Inflammatory macrophage (primary cell): ENCODE results near the gene GOLGA7B.
"Not testable (repeated sequence)": the region's sequence is repeated elsewhere in the genome, so short reads cannot be mapped to it uniquely, and the experiment has no call there.

Experiments
- DNase-seq, 2 donors: peaks; one replicate each; pipeline ENCODE4 v3.0.0-alpha.2; 2020 to 2022

GOLGA7B gene

DNA sequence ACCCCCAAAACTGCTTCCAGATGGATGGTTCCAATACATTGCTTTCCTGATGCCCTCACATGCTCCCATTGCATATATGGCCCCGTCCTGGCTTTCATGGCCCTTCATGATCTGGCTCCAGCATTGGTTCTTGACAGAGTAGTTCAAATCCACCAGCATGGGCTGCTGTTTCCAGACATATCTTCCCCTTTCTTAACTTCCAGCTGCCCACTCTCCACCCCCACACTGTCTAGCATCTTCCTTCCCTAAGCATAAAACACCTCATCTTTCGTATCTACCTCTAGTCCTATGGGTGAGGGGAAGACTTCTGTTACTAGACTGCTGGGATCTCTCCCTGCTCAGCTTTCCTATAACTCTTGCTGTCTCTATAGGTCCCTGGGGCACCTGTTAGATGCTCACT is 13.2 kb upstream of the GOLGA7B start:
- peak; percentile 56 to 75 for DNase-seq

DNA sequence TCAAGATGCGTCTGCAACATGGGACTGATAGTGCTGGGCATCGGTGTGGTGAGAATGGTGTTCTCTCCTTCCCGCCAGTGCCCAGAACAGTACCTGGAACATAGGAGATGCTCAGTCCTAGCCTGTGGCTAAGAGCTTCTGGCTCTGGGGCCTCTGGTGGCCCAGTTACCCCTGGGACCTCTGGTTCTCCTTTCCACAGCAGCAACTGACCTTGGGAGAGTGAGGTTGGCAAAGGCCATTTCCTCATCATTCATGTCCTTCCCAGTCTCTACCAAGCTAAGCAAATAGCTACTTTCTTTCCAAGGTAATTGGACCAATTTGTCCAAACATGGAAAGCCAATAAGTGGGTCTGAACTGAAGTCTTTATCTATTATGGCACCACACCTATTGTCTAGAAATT is 11.6 kb upstream of the GOLGA7B start:
- peak in 1 of 2 donors; percentile 54 for DNase-seq

DNA sequence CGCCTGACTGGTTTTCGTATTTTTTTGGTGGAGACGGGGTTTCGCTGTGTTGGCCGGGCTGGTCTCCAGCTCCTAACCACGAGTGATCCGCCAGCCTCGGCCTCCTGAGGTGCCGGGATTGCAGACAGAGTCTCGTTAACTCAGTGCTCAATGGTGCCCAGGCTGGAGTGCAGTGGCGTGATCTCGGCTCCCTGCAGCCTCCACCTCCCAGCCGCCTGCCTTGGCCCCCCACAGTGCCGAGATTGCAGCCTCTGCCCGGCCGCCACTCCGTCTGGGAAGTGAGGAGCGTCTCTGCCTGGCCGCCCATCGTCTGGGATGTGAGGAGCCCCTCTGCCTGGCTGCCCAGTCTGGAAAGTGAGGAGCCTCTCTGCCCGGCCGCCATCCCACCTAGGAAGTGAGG is 8.5 kb upstream of the GOLGA7B start:
- not testable (repeated sequence) for DNase-seq

DNA sequence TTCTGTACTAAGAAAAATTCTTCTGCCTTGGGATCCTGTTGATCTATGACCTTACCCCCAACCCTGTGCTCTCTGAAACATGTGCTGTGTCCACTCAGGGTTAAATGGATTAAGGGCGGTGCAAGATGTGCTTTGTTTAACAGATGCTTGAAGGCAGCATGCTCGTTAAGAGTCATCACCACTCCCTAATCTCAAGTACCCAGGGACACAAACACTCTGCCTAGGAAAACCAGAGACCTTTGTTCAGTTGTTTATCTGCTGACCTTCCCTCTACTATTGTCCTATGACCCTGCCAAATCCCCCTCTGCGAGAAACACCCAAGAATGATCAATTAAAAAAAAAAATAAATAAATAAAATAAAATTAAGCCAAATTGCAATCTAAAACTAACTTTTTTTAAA is 7.5 kb upstream of the GOLGA7B start:
- DNase-seq, result not testable (repeated sequence)

DNA sequence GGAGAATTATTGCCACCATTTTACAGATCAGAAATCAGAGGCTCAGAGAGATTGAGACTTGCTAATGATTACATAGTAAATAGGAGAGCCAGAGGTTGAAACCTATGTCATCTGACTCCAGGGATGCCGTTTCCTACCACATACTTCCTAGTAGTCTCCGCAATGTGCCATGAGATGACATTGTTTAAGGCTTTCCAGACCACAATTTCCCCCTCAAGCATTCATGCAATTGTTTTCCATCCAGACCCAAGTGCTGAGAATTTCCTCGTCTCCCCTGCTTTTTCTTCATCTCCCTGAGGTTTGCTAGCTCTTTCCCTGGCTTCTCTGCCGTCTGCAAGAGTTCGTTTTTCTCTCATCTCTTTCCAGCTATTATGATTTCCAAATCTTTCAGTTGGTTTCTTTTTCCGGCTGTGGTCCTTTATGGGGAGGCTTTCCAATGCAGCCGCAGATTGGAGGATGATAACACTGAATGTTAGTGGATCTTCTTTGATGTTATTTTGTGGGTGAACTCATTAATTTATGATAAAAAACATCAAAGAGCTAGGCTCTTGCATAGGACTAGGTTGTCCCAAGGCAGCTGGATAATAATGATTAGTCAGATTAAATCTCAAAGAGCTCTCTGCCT is 6.9 kb upstream of the GOLGA7B start:
- peak; percentile 66 to 78 for DNase-seq

DNA sequence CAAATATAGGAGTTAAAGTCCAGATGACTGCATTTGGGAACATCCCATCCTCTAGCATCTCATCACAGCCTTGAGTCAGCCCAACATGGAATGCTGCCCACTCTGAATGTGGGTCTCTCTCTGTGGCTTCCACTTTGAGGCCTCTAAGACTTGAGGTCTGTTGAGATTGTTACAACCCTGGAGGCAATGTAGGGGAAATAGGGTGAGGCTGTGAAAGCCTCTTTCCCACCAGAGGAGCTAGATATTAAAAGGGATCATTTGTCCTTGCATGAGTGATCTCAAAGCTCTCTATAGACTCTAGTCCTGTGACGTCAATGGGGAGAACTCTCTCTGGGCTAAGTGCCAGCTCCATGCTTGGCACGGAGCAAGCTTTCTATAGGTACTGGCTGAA is 6.4 kb upstream of the GOLGA7B start:
- DNase-seq, result no peak

DNA sequence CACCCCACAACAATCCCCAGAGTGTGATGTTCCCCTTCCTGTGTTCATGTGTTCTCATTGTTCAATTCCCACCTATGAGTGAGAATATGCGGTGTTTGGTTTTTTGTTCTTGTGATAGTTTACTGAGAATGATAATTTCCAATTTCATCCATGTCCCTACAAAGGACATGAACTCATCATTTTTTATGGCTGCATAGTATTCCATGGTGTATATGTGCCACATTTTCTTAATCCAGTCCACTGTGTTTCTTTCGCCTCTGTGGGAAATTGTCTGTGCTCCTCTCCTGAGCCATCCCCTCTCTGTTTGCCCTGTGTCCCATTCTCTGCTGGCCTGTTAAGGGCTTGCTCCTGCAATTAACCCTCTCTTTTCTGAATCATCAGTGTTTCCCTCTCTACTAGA is 5.7 kb upstream of the GOLGA7B start:
- DNase-seq, result not testable (repeated sequence)

DNA sequence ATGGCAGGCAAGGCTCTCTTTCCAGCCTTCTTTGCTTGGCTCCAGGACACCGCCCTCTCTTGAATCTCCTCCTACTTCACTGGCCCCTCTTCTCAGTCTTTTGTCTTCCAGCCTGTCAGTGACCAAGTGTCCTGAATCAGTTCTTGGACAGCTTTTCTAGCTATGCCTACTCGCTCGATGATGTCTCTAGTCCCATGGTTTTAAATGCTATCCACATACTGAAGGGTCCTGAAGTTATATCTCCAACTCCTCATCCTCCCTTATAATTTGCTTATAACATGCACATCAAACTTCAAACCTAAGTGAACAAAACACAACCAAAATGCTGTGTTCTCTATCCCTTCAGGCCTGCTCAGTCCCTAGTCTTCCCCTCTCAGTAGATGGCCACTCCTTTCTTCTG is 5.0 kb upstream of the GOLGA7B start:
- DNase-seq, result no peak

DNA sequence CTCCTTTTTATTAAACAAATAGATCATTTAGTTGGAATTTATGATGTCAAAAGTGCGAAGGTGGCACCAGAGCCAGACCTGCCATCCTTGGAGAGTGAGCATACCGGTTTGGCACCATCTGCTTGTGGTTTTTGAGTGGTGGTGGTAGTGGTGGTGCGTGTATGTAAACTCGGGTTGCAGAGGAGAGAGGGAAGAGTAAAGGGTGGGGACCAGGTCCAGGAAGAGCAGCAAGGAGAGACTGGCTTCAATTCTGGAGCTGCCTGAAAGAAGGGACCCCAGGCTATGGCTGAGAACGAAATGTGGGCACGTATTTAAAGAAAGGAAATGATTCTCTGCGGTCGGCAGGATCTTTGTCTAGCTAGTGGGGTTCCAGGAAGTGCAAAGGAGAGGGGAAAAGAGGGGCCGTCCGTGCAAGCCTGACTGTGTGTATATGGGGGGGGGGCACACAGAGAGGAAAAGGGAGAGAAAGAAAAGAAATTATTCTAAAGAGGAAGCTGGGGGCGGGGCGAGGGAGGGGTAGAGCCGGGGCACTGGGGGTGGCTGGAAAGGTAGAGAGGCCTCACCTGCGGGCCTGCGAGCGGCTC is 448 bp upstream of the GOLGA7B start:
- DNase-seq, result no peak

DNA sequence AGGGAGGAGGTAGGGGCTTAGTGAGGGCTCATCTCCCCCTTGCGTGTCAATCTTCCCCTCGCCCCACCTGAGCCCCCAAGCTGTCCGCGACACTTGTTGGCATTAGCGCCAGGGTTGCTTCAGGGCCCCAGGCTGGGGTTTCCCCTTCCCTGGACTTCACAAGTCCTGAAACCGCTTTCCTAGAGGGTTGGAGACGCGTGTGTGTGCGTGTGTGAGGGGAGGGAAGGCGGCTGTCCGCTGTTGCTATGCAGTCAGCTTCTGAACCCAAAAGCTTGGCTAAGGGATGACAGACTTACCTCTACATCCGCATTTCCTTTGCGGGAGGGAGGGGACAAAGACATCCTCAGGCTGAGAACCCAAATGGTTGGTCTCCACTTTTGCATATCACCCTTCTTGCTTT is 803 bp downstream of the GOLGA7B start:
- peak in 1 of 2 donors; percentile 27 for DNase-seq

DNA sequence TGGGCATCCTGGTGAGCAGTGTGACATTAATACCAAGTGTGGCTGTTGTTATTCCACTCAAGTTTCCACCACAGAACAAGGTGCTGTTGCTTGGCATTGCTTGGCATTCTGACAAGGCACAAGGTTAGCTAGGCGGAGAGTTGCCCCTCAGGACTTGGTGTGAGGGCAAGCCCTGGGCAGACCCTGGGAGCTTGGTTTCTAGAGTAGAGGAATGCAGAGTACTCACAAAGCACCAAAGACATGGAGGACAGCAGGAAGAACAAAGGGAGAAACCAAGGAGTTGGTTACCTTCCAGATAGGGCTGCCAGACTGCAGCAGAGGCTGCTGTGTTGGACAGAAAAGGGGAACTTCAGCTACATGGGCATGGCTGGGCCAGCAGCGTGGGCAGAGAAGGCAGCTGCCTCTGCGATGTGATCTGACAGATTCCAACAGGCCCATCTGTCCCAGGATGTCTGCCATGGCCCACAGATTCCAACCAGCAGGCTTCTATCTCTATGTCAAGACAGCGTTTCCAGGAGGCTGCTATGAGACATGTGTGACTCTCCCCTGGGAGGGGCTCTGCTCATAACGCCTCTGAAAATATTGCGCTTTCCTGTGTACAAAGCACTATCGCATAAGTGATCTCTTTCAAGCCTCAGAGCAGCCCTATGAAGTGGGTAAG is 1.8 kb downstream of the GOLGA7B start:
- DNase-seq, result peak; percentile 76 to 86

DNA sequence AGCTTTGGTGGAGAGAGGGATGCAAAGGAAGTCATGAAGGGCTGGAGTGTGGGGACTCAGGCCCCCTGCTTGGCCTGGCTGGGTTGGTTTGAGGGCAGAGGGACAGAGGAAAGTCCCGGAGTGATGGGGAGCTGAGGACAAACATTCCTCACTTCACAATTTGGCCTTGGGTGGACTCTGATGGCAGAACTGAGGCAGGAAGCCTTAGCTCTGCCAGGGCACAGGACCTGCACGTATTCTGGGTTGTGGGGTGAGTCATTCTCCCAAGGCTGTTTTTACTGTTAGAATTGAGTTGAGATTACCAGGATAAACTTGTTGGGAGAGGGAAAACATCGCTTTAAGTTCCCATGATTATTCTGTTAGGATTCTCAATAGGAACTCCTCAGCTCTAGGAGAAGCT is 2.6 kb downstream of the GOLGA7B start:
- DNase-seq, result no peak

DNA sequence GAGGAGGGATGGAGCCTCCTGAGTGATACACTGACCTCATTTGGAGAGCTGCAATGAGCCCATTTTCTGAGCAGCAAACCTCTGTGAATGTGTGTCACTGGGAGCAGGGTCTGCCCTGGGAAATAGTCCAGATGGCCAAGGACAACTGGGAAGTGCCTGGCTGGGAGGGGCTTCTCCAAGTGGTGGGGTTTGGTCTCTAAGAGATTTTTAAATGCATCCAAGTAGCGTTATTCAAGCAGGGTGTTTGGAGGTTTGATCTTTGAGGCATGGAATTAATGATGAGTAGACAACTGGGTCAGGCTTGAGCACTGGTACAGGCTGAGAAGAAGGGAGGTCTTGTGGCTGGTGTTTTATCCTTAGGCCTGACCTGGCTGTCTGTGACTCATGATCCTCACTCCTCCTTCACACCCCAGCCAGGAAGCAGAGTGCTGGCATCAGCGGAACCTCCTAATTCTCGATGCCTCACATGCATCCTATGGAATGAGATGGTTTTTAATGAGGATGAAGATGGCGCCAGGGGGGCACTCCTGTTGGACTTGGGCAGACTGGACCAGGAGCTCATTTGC is 3.3 kb downstream of the GOLGA7B start:
- DNase-seq, result no peak

DNA sequence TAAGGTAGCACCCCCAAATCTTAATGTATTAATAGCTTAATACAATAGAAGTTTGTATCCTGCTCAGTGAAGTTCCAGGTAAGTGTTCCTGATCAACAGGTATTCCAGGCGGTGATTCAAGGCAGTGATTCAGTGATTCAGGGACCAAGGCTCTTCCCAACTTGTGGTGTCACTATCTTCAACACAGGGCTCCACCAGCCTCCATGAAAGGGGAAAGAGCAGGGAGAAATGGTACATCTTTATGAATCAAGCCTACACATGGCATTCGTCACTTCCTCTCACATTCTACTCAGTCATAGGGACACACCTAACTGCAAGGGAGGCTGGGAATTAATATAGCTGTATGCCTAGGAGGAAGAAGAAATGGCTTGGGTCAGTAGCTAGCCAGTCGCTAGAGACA is 5.1 kb downstream of the GOLGA7B start:
- peak in 1 of 2 donors; percentile 23 for DNase-seq

DNA sequence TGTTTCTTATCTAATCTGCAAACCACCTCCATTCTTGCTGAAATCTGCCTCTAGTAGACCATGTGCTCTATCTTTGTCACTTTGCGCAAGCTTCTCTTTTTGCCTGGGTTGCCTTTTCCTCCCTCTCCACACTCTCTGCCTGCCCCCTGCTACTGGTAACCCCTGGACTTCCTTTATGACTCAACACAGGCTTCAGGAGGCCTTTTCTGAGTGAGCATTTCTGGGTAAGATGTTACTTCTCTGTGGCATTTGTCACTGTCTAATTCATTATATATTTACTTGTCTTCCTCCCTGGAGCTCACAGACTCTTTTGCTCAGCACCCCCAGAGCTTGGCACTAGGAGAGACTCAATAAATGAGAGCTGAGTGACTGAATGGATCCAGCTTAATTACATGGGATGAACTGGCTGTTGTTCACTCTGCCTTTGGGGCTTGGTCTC is 8.4 kb downstream of the GOLGA7B start:
- DNase-seq, result peak; percentile 88 to 93

DNA sequence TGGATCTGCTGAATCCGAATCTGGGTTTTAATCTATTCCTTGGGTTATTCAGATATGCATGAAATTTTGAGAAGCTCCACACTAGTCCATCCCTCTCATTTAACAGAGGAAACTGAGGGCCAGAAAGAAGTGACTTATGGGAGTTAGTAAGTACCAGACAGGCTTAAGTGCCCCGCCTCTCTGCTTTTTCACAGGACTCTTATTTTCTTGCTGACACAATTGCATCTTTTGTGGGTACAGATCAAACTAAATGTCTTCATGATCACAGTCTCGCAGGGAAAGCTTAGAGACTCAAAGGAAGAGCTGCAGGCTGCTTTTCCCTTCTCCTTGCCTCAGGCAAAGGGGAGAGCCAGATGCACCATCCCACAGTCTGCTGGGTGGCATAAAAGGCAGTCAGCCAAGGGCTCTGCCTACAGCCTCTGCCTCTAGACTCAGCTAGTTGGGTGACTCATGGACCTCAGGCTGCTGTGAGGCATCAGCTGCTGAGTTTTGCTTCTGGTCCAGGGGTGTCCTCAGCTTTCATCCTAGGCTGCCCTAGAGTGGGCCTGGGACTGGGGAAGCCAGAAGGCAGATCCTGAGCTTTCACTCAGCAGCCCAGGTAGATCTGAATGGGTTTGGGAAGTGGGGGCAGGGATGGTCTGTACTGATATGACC is 11.6 kb downstream of the GOLGA7B start:
- peak; percentile 79 to 94 for DNase-seq

DNA sequence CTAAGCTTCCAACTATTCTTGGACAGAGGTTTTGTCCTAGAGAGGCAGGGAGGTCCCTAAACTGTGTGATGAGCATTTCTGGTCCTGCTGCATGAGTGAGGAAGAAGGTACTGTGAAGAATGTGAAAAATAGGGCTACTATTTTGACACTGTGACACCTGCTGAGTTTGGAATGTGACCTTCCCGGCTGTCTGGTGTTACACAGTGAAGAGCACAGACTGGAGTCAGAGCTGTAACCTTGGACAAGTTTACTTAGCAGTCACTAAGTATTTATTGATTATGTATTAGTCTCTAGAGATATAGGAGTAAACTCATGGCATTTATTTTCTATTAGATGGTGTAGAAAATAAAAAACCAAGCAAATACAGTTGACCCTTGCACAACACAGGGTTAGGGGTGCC is 12.3 kb downstream of the GOLGA7B start:
- no peak for DNase-seq

DNA sequence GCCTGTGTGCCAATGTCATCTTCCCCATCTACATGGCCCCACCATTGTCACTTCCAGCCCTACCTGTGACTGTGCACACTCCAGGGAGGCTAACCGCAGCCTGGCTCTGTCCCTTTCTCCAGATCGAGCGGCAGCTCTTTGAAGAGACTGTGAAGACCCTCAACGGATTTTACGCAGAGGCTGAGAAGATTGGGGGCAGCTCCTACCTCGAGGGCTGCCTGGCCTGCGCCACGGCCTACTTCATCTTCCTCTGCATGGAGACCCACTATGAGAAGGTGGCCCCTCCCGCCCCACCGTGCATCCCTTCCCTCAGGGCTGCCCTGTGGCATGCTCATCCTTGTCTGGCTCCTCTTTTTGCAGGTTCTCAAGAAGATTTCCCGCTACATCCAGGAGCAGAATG is 14.2 kb downstream of the GOLGA7B start:
- no peak for DNase-seq

DNA sequence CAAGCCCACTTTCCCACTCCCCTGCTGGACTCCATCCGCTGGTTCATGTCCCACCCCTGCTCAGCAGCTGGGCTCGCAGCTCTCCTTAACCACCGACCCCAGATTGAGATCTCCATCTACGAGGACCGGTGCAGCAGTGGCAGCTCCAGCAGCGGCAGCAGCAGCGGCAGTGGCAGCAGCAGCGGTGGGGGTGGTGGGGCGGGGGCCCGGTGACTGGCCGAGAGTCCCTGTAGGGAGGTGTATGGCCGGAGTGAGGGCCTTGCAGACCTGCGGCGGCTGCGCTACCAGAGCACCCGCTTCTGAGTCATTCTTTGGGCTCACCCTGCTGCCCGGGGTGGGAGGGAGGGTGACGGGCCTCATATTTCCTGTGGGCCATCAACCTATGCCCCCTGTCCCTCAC is 15.8 kb downstream of the GOLGA7B start:
- no peak for DNase-seq

DNA sequence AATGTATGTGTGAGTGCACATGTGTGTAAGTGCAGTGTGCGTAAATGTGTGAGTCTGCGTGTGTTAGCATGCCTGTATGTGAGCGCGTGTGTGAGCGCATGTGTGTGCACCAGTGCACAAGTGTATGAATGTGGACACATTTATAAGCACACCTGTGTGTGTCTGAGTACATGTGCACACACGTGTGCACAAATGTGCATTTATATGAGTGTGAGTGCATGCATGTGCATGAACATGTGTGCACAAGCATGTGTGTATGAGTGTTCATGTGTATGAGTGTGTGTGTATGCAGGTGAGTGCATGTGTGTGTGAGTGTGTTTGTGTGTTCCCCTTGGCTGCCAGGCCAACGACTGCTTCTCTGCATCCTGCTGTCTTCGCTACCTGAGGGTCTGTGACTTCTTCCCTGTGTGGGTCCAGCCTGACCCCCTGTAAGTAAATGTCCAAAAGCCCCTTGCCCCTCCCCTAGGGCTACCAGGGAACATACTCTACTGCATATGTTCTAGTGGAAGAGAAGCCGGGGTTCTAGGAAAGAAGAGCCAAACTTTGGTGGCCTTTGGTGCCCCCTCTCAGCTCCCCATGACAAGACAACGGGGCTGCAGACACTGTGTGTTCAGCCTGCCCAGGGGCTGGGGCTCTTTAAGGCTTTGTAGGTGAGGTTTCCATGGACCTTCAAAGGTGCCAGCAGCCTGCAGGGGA is 17.0 kb downstream of the GOLGA7B start:
- no peak for DNase-seq

DNA sequence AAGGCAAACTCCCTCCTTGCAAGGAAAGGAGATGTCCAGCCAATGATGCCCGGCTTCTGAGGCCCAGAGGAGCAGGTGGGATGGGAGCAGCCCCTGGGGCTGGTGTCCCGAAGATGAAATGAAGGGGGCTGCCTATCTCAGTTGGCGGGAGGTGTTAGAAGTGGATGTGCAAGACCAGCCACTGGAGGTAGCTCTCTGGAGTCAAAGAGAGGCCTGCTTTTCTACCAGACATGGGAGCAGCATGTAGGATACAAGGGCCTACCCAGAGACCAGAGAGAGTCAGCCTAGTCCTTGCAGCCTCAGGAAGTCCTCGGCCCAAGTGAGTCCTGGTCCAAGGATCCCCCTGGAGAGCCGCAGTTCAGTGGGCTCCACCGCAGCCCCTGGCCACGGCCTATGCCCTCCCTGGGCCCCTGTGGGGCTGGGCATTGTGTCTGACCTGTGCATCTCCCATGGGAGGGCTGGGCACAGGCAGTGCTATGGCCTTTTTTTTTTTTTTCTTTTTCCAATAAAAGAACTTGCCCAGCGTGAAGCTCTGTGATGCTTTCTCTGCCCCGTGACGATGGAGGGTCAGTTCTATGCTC is 17.7 kb downstream of the GOLGA7B start:
- DNase-seq, result no peak

DNA sequence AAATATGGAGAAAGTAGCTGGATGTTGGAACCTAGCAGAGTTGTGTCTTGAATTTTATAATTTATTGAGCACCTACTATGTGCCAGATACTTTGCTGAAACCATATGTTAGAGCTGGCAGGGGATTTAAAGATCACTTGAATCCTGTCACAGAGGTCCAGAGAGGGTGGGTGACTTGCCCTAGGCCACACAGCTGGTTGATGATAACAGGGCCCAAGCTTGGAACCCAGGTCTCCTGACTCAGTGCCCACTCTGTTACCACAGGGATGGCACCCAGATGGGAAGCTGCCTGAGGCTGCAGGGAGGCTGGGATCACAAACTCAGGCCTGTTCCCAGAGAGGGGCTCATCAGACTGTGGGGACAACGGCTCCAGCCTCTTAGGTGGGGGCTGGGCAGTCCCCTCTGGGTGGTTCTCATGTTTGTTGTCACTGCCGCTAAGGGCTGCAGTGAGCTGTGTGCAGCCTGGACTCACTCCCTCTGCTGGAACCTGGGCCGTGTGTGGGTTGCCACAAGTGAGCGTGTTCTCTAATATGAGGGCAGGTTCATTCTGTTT is 18.6 kb downstream of the GOLGA7B start:
- DNase-seq, result no peak
